Adrenal gland (tissue), 12 donors: Measurements from ENCODE around the gene LASP1. TPM values are rescaled to one million over a fixed set of nuclear protein-coding genes. Genes with fewer than 3 reads are reported as not detected.

Experiments
- DNase-seq, 7 donors: peaks; one replicate each; pipeline ENCODE4 v3.0.0-alpha.2; 2019 to 2020
- H3K27ac ChIP-seq, 5 donors: fragments of 200-600 bp; sonication (generic) in 4 of 5; 1 replicate in 3 of 5; 2 replicates in 2 of 5; pipeline versions ENCODE4 v1.5.1 to v1.8.0; 2016 to 2020; ENCODE audit warnings: mild to moderate bottlenecking in 1 of 5
- H3K27me3 ChIP-seq: fragments of 200-600 bp; 2 replicates; pipeline ENCODE4 v1.8.0; 2021
- H3K36me3 ChIP-seq, 2 donors: fragments of 200-600 bp; replicated peaks in 1 of 2; 1 replicate in 1 of 2; 2 replicates in 1 of 2; pipeline versions ENCODE4 v1.5.1 to v1.8.0; 2018 to 2022
- H3K4me1 ChIP-seq, 2 donors: fragments of 200-600 bp; replicated peaks in 1 of 2; 1 replicate in 1 of 2; 2 replicates in 1 of 2; pipeline versions ENCODE4 v1.5.1 to v1.8.0; 2018 to 2021
- H3K4me3 ChIP-seq, 4 donors: fragments of 200-600 bp; sonication (generic) in 3 of 4; one replicate each; pipeline ENCODE4 v1.5.1; 2016 to 2018
- H3K9me3 ChIP-seq, 3 donors: fragments of 200-600 bp; sonication (generic) in 1 of 3; replicated peaks in 1 of 3; 1 replicate in 2 of 3; 2 replicates in 1 of 3; pipeline versions ENCODE4 v1.5.1 to v1.8.0; 2016 to 2021
- POLR2A ChIP-seq, 2 donors: fragments of 450-650 bp; IDR thresholded peaks; one replicate each; pipeline ENCODE4 v1.6.1; 2017; ENCODE audit warnings: antibody characterized with exemption in 2 of 2, mild to moderate bottlenecking in 2 of 2, moderate library complexity in 1 of 2
- WGBS, 4 donors: extraction: QIAGEN DNeasy Blood & Tissue Kit in 2 of 4; methylation state at CpG; one replicate each; pipeline versions ENCODE4 v1.1.5 to v1.1.7; 2013 to 2017; 5-methylcytosine and 5-hydroxymethylcytosine counted together
- intact Hi-C, 2 donors: fragments of 100-400 bp; cut with DNase I; formaldehyde crosslinking; loops; one replicate each; pipeline versions ENCODE4 v1.14.1 to v1.15.0; 2022 to 2023
- polyA plus RNA-seq, 3 donors: library from polyadenylated mRNA; stranded (reverse); fragments of 200-250 nt in 2 of 3; fragments of 350-450 nt in 1 of 3; fragmentation: Illumina TruSeq in 1 of 3; extraction: RNeasy Lipid Tissue Mini Kit (QIAGEN cat#74804) in 1 of 3; gene quantifications; one replicate each; pipeline ENCODE4 v1.2.3, GENCODE V29; 2013 to 2014
- total RNA-seq, 9 donors: library from RNA; depleted of rRNA in 4 of 9; stranded (reverse); fragments of >200 nt in 4 of 9; fragments of 120-200 nt in 1 of 9; fragmentation: NEBNext Ultra II Directional in 1 of 9; extraction: Animal tissue kit (Norgen Biotek cat#: 25700) in 1 of 9; gene quantifications; one replicate each; pipeline versions ENCODE4 v1.1.0 to v1.2.4, GENCODE V29; 2013 to 2023
- TF ChIP-seq, protein P1 (sequence below), 6 experiments: fragments of 450-650 bp in 4 of 6; fragments of 200-600 bp in 2 of 6; sonication (generic) in 1 of 6; IDR thresholded peaks; 1 replicate in 5 of 6; 2 replicates in 1 of 6; pipeline versions ENCODE4 v1.5.1 to v1.8.0; 2016 to 2021; ENCODE audit warnings: antibody characterized with exemption in 6 of 6, mild to moderate bottlenecking in 2 of 6, moderate library complexity in 1 of 6
- donor health status: healthy with polysubstance abuse.
- donor health status: Bipolar disorder and iron deficiency.
- donor health status: DM: yes; HTN: yes; CAD: no.
- donor health status: DM: no; HTN: no; CAD: no.
- donor health status: DM: no; HTN: no; CAD: no.
- donor health status: DM: yes; HTN: yes; CAD: no.

The LASP1 gene
- total and polyA plus RNA-seq, 12 donors, result 36.3 to 123 (median 88.0) TPM

- intact Hi-C loops, result loop anchor here in 1 of 2 donors (10.0 kb wide), 1 partner anchor 283 kb away; the partner anchor contains the start of gene PLXDC1
- Histone ChIP-seq H3K4me3 (peak overlapping the region in 3 of 4 donors; percentile 46 to 98 (median 97)), H3K27ac (peak overlapping the region in 4 of 5 donors; percentile 85 to 95 (median 90)), H3K9me3 (no peaks in the 10 kb centered on the region), H3K36me3 (no peaks in the 10 kb centered on the region), H3K27me3 (no peaks in the 10 kb centered on the region), H3K4me1 (peaks cover 50 to 62% of the 10 kb centered on the region in 2 donors)
- WGBS, 4 donors, result 3 to 15% (median 14%) methylated on average over 8 to 11 of the region's 11 CpGs
- TF ChIP-seq, protein P1, sequence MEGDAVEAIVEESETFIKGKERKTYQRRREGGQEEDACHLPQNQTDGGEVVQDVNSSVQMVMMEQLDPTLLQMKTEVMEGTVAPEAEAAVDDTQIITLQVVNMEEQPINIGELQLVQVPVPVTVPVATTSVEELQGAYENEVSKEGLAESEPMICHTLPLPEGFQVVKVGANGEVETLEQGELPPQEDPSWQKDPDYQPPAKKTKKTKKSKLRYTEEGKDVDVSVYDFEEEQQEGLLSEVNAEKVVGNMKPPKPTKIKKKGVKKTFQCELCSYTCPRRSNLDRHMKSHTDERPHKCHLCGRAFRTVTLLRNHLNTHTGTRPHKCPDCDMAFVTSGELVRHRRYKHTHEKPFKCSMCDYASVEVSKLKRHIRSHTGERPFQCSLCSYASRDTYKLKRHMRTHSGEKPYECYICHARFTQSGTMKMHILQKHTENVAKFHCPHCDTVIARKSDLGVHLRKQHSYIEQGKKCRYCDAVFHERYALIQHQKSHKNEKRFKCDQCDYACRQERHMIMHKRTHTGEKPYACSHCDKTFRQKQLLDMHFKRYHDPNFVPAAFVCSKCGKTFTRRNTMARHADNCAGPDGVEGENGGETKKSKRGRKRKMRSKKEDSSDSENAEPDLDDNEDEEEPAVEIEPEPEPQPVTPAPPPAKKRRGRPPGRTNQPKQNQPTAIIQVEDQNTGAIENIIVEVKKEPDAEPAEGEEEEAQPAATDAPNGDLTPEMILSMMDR (IDR thresholded peaks at IDR 0.05), result peak in 1 of 6 experiments; percentile 14
- peak in 1 of 2 donors; percentile 65 for TF ChIP-seq POLR2A (IDR thresholded peaks at IDR 0.05)
- DNase-seq, result peak; percentile 79 to 92 (median 89)
Observed at GRCh38 chr17:38871247-38872015, 1.6 kb downstream of the LASP1 start.

DNA sequence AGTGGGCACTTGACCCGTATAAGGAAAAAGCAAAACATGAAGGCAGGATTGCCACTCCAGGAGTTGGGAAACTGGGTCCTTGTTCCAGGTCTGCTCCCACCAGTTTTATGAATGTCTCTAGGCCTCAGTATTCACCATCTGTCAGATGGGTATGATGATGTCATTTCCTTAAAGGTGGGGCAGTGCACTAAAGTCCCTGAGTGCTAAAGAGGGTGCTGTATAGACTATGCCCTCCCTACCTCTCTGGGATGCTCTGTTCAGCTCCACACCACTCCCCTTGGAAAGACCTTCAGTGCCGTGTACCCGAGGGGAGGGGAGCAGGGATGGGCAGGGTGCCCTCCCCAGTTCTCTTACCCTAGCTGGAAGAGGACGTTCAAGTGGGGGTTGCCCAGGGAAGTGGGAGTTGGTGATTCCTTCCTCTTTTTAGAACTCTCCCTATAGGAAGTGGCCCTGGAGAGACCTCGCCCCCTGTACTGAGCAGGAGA, 2.2 kb downstream of the LASP1 start:
- intact Hi-C loops, result loop anchor here in 1 of 2 donors (10.0 kb wide), 1 partner anchor 283 kb away; the partner anchor contains the start of gene PLXDC1
- H3K27me3 ChIP-seq, result no peaks in the 10 kb centered on the region
- WGBS, 4 donors, result 15 to 27% (median 24%) methylated on average over 4 to 5 of the region's 5 CpGs
- H3K4me3 ChIP-seq, result peak overlapping the region in 1 of 4 donors; percentile 97
- DNase-seq, result no peak
- no peak for TF ChIP-seq POLR2A (IDR thresholded peaks at IDR 0.05)
- TF ChIP-seq, protein P1 (IDR thresholded peaks at IDR 0.05), result no peak
- H3K36me3 ChIP-seq, result no peaks in the 10 kb centered on the region
- H3K9me3 ChIP-seq, result no peaks in the 10 kb centered on the region
- peaks cover 50 to 66% of the 10 kb centered on the region in 2 donors for H3K4me1 ChIP-seq
- H3K27ac ChIP-seq, result peak overlapping the region in 3 of 5 donors; percentile 89 to 95 (median 92)

GRCh38 chr17:38872671-38873385, 3.0 kb downstream of the LASP1 start:
- Histone ChIP-seq H3K27ac (peak overlapping the region in 3 of 5 donors; percentile 89 to 95 (median 92)), H3K4me3 (peak overlapping the region in 1 of 4 donors; percentile 97), H3K4me1 (peaks cover 45 to 70% of the 10 kb centered on the region in 2 donors), H3K9me3 (no peaks in the 10 kb centered on the region), H3K27me3 (no peaks in the 10 kb centered on the region), H3K36me3 (no peaks in the 10 kb centered on the region)
- 54 to 63% (median 58%) methylated on average over 9 of the region's 9 CpGs for WGBS, 4 donors
- intact Hi-C loops, result loop anchor here in 1 of 2 donors (10.0 kb wide), 1 partner anchor 282 kb away; the partner anchor contains the start of gene PLXDC1
- TF ChIP-seq POLR2A (IDR thresholded peaks at IDR 0.05), result no peak
- TF ChIP-seq, protein P1 (IDR thresholded peaks at IDR 0.05), result no peak
- DNase-seq, result no peak
